Endothelial cell of umbilical vein (primary cell): ENCODE results near the gene TPRA1. TPM values are rescaled to one million over a fixed set of nuclear protein-coding genes. Genes with fewer than 3 reads are reported as not detected.
"Not testable (repeated sequence)": the region's sequence is repeated elsewhere in the genome, so short reads cannot be mapped to it uniquely, and the experiment has no call there.

ENCODE experiments used
- BruUV-seq: library from RNA; stranded (reverse); fragments of 400-500 nt; replicated peaks from 2 replicates; lab custom pipeline; 2021; lab: Mats Ljungman, UMichigan
- CTCF ChIA-PET: fragments of 300-600, 350-600 bp; sonication (Branson Sonifier 250); formaldehyde crosslinking; loops from one replicate; lab custom pipeline; 2021; ENCODE audit warnings: antibody characterized with exemption, inconsistent platforms; lab: Charles Lee
- POLR2A ChIA-PET: fragments of 300-600, 350-600 bp; sonication (Branson Sonifier 250); formaldehyde crosslinking; loops from one replicate; lab custom pipeline; 2021; ENCODE audit warnings: antibody characterized with exemption, inconsistent platforms; lab: Charles Lee
- DNase-seq: peaks from one replicate; pipeline ENCODE4 v3.0.0-alpha.2; 2011; ENCODE audit warnings: low read depth, low spot score
- FAIRE-seq: peaks from 2 replicates; lab custom pipeline; 2011; peaks lifted over from hg19 to GRCh38; lab: Jason Lieb, UNC
- H2AFZ ChIP-seq: 2 replicates; pipeline ENCODE4 v1.6.0; 2012; ENCODE audit warnings: low read depth, low read length, control low read depth, inconsistent platforms
- H3K27ac ChIP-seq: 2 replicates; pipeline ENCODE4 v1.5.1; 2011; ENCODE audit warnings: low read depth, mild to moderate bottlenecking, control low read depth, low read length, moderate library complexity; ENCODE audit not compliant: insufficient read depth
- H3K27me3 ChIP-seq, 2 experiments: 2 replicates each; pipeline versions ENCODE4 v1.6.0 to v1.6.1; 2011; ENCODE audit warnings: low read length in 2 of 2, mixed read lengths in 1 of 2; ENCODE audit not compliant: control insufficient read depth in 2 of 2, insufficient read depth in 2 of 2
- H3K36me3 ChIP-seq, 2 experiments: 2 replicates in 1 of 2; 3 replicates in 1 of 2; pipeline ENCODE4 v1.5.1; 2011; ENCODE audit warnings: low read length in 2 of 2, mild to moderate bottlenecking in 1 of 2, moderate library complexity in 1 of 2; ENCODE audit not compliant: control insufficient read depth in 2 of 2, insufficient read depth in 2 of 2; ENCODE audit errors: extremely low read depth in 1 of 2
- H3K4me1 ChIP-seq: 3 replicates; pipeline ENCODE4 v1.5.1; 2011; ENCODE audit warnings: mild to moderate bottlenecking, low read length; ENCODE audit not compliant: control insufficient read depth, insufficient read depth; ENCODE audit errors: extremely low read depth
- H3K4me2 ChIP-seq: 2 replicates; pipeline ENCODE4 v1.6.1; 2011; ENCODE audit warnings: low read length, control low read depth, mixed read lengths; ENCODE audit not compliant: insufficient read depth
- H3K4me3 ChIP-seq, 3 experiments: fragments of 200-600 bp in 1 of 3; sonication (generic), shearing (Covaris generic) in 1 of 3; replicated peaks in 1 of 3; 2 replicates each; pipeline ENCODE4 v1.5.1; 2011 to 2016; ENCODE audit warnings: control low read depth in 3 of 3, low read length in 3 of 3, mild to moderate bottlenecking in 2 of 3, inconsistent platforms in 1 of 3, low read depth in 1 of 3, moderate library complexity in 1 of 3; ENCODE audit not compliant: insufficient read depth in 1 of 3
- H3K79me2 ChIP-seq: 2 replicates; pipeline ENCODE4 v1.6.0; 2012; ENCODE audit warnings: low read length, inconsistent platforms; ENCODE audit not compliant: control insufficient read depth, insufficient read depth
- H3K9ac ChIP-seq: replicated peaks from 2 replicates; pipeline ENCODE3; 2011; ENCODE audit warnings: low read length, control low read depth; ENCODE audit not compliant: insufficient read depth; ENCODE audit errors: extremely low read depth
- H3K9me1 ChIP-seq: replicated peaks from 3 replicates; pipeline ENCODE4 v1.6.0; 2011; ENCODE audit warnings: mild to moderate bottlenecking, low read length; ENCODE audit not compliant: control insufficient read depth, insufficient read depth; ENCODE audit errors: extremely low read depth
- H3K9me3 ChIP-seq: replicated peaks from 2 replicates; pipeline ENCODE4 v1.5.1; 2012; ENCODE audit warnings: low read length, inconsistent platforms; ENCODE audit not compliant: control insufficient read depth, insufficient read depth
- H4K20me1 ChIP-seq: replicated peaks from 2 replicates; pipeline ENCODE3; 2011; ENCODE audit warnings: mild to moderate bottlenecking, low read length; ENCODE audit not compliant: control insufficient read depth, insufficient read depth; ENCODE audit errors: extremely low read depth
- CTCF ChIP-seq, 2 donors: IDR thresholded peaks; 1 replicate in 1 of 2; 2 replicates in 1 of 2; pipeline ENCODE4 v1.5.1; 2011; ENCODE audit warnings: low read length in 2 of 2, mild to moderate bottlenecking in 2 of 2, moderate library complexity in 2 of 2, control low read depth in 1 of 2, inconsistent platforms in 1 of 2, low read depth in 1 of 2; ENCODE audit not compliant: insufficient read depth in 1 of 2; ENCODE audit errors: extremely low read depth in 1 of 2
- EZH2 ChIP-seq: IDR thresholded peaks from 2 replicates; pipeline ENCODE4 v1.6.1; 2012; ENCODE audit warnings: borderline replicate concordance, low read depth, mild to moderate bottlenecking, moderate library complexity, low read length, inconsistent platforms; ENCODE audit not compliant: severe bottlenecking
- FOS ChIP-seq: IDR thresholded peaks from 2 replicates; pipeline ENCODE4 v1.6.1; 2011; ENCODE audit warnings: mild to moderate bottlenecking, low read length, moderate library complexity, borderline replicate concordance; ENCODE audit not compliant: insufficient read depth
- GATA2 ChIP-seq: IDR thresholded peaks from 2 replicates; pipeline ENCODE4 v1.7.0; 2011; ENCODE audit warnings: low read depth, mild to moderate bottlenecking, moderate library complexity, mixed read lengths, low read length; ENCODE audit not compliant: insufficient read length, insufficient read depth
- JUN ChIP-seq: IDR thresholded peaks from 2 replicates; pipeline ENCODE4 v1.6.1; 2011; ENCODE audit warnings: borderline replicate concordance, low read depth; ENCODE audit not compliant: insufficient read length, insufficient read depth
- MAX ChIP-seq: IDR thresholded peaks from 2 replicates; pipeline ENCODE4 v1.6.1; 2011; ENCODE audit not compliant: insufficient read depth, insufficient read length
- MYC ChIP-seq: IDR thresholded peaks from one replicate; pipeline ENCODE4 v1.6.1; 2011; ENCODE audit warnings: mild to moderate bottlenecking, low read depth, low read length
- POLR2A ChIP-seq: IDR thresholded peaks from 2 replicates; pipeline ENCODE4 v1.6.1; 2012; ENCODE audit warnings: low read depth, mild to moderate bottlenecking, control low read depth, low read length
- POLR2AphosphoS5 ChIP-seq: IDR thresholded peaks from 2 replicates; pipeline ENCODE4 v1.6.1; 2012; ENCODE audit warnings: low read depth, mild to moderate bottlenecking, control low read depth, low read length, moderate library complexity; ENCODE audit not compliant: insufficient read depth
- dilution Hi-C: fragments of 300-500 bp; cut with MboI; formaldehyde crosslinking; loops from one replicate; pipeline ENCODE4 v1.15.0; 2019; ENCODE audit warnings: low sequenced_read_pairs; ENCODE audit not compliant: extremely low pct_ligation_motif_present
- intact Hi-C: fragments of 100-400 bp; cut with micrococcal nuclease; formaldehyde crosslinking; loops from one replicate; pipeline ENCODE4 v1.10.0; 2022
- polyA plus RNA-seq, 4 experiments: library from polyadenylated mRNA; depleted of rRNA in 3 of 4; stranded (reverse) in 3 of 4; unstranded in 1 of 4; fragments of >200 nt; gene quantifications; 2 replicates each; pipeline versions ENCODE4 v1.2.1 to v1.2.3, GENCODE V29; 2011 to 2012; ENCODE audit warnings: missing spikeins in 1 of 4
- total RNA-seq: library from RNA; stranded (reverse); gene quantifications from 2 replicates; pipeline ENCODE4 v1.2.3, GENCODE V29; 2021

TPRA1 gene
- total and polyA plus RNA-seq, 2 donors (not counting 3 experiments of a cell fraction or from before 2014, with no cell fraction given) = 34.3 to 58.0 TPM

DNA sequence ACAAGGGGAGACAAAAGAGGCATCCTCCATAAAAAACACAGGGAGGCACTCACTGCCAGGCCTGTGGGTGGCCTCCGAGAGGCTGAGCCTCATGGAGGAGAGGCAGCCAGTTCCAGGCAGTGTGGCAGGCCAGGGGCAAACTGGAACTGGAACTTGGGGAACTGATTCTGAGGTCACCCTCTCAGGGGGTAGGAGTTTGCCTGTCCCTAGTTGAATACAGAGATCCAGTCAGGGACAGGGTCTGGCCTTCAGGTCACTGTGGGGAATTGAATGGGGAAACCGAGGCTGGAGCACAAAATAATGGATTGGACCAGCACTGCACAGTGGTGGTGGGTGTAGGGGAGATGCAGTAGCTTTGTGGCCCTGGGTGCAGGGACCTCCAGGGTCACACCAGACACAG is 58.7 kb downstream of the TPRA1 start:
- H4K20me1 ChIP-seq = no peaks in the 10 kb centered on the region
- H3K4me2 ChIP-seq = no peak overlapping the region
- BruUV-seq = no TSS peak
- H3K9me3 ChIP-seq = no peaks in the 10 kb centered on the region
- POLR2A ChIA-PET = no interaction called here
- intact Hi-C loops (no loop called here), dilution Hi-C loops (no loop called here)
- no peak for FAIRE-seq
- H2AFZ ChIP-seq = no peak overlapping the region
- no peak overlapping the region for H3K4me3 ChIP-seq
- CTCF ChIA-PET = no interaction called here
- TF ChIP-seq POLR2AphosphoS5 (no peak), EZH2 (no peak), CTCF (IDR thresholded peaks at IDR 0.05; ENCODE audit: extremely low read depth in 1 of 2, insufficient read depth in 1 of 2, low read depth in 1 of 2, low read length in 2 of 2) (no peak), POLR2A (no peak), GATA2 (no peak), MYC (no peak), MAX (no peak), FOS (no peak), JUN (no peak)
- H3K9ac ChIP-seq = no peak overlapping the region
- H3K9me1 ChIP-seq = no peaks in the 10 kb centered on the region
- H3K4me1 ChIP-seq = no peaks in the 10 kb centered on the region
- DNase-seq = no peak
- no peaks in the 10 kb centered on the region for H3K79me2 ChIP-seq
- no peaks in the 10 kb centered on the region for H3K27me3 ChIP-seq
- no peak overlapping the region for H3K27ac ChIP-seq
- no peaks in the 10 kb centered on the region for H3K36me3 ChIP-seq

DNA sequence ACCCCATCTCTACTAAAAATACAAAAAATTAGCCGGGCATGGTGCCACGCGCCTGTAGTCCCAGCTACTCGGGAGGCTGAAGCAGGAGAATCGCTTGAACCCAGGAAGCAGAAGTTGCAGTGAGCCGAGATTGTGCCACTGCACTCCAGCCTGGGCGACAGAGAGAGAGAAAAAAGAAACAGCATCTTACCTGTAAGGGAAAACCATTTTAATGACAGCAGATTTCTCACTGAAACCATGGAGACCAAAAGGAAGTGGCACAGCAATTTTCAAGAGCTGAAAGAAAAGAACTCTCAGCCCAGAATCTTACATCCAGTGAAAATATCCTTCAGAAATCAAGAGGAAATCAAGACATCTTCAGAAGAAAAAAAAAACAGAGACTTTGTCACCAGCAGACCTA is 59.7 kb downstream of the TPRA1 start:
- H2AFZ ChIP-seq, FAIRE-seq, H3K4me3 ChIP-seq, H3K4me2 ChIP-seq, H3K9me3 ChIP-seq, H3K36me3 ChIP-seq, POLR2A ChIA-PET, dilution Hi-C loops, H4K20me1 ChIP-seq, BruUV-seq, H3K4me1 ChIP-seq, H3K79me2 ChIP-seq, H3K9me1 ChIP-seq, CTCF ChIA-PET, H3K27me3 ChIP-seq, H3K9ac ChIP-seq, DNase-seq, H3K27ac ChIP-seq, intact Hi-C loops: not testable (repeated sequence)
